GM12878 (cell line): ENCODE data around the gene NSMCE1. TPM values are rescaled to one million over a fixed set of nuclear protein-coding genes. Genes with fewer than 3 reads are reported as not detected.

ENCODE experiments used
- ATAC-seq: fragments of 200-7000 bp; cut with Tn5 transposase; 3 replicates; pipeline ENCODE4 v1.9.1; 2020; ENCODE audit warnings: mild to moderate bottlenecking, moderate library complexity
- BruUV-seq: library from RNA; stranded (reverse); fragments of 400-500 nt; replicated peaks from 2 replicates; lab custom pipeline; 2021; lab: Mats Ljungman, UMichigan
- CTCF ChIA-PET: fragments of 300-600 bp; sonication (Branson Sonifier 250); formaldehyde crosslinking; extraction: SDS; loops from one replicate; lab custom pipeline; 2021; ENCODE audit warnings: inconsistent platforms; lab: Yijun Ruan, JAX
- POLR2A ChIA-PET: fragments of 350-600 bp; formaldehyde crosslinking; extraction: SDS; loops from one replicate; lab custom pipeline; 2021; ENCODE audit warnings: inconsistent platforms; lab: Charles Lee
- RAD21 ChIA-PET: fragments of 300-600 bp; sonication (Branson Sonifier 250); formaldehyde crosslinking; loops from one replicate; lab custom pipeline; 2023; ENCODE audit warnings: antibody characterized with exemption; ENCODE audit not compliant: unreplicated experiment; lab: Charles Lee
- SMC1A ChIA-PET: fragments of 300-600 bp; sonication (Branson Sonifier 250); formaldehyde crosslinking; loops from one replicate; lab custom pipeline; 2023; ENCODE audit not compliant: unreplicated experiment, uncharacterized antibody; lab: Charles Lee
- DNase-seq: peaks from one replicate; pipeline ENCODE4 v3.0.0-alpha.2; 2011; ENCODE audit warnings: low read depth, low spot score
- FAIRE-seq: peaks from 3 replicates; lab custom pipeline; 2011; peaks lifted over from hg19 to GRCh38; lab: Jason Lieb, UNC
- H2AFZ ChIP-seq: 2 replicates; pipeline ENCODE4 v1.6.0; 2011; ENCODE audit warnings: low read depth, low read length, control low read depth; ENCODE audit not compliant: control insufficient read depth
- H3K27ac ChIP-seq: 2 replicates; pipeline ENCODE4 v1.5.1; 2011; ENCODE audit warnings: control low read depth; ENCODE audit not compliant: control insufficient read depth, insufficient read depth
- H3K27me3 ChIP-seq, 2 experiments: replicated peaks in 1 of 2; 2 replicates each; pipeline versions ENCODE4 v1.6.0 to v1.6.1; 2011; ENCODE audit warnings: low read length in 1 of 2; ENCODE audit not compliant: control insufficient read depth in 2 of 2, insufficient read depth in 2 of 2
- H3K36me3 ChIP-seq, 2 experiments: 2 replicates each; pipeline ENCODE4 v1.5.1; 2011; ENCODE audit warnings: low read length in 1 of 2; ENCODE audit not compliant: control insufficient read depth in 2 of 2, insufficient read depth in 2 of 2
- H3K4me1 ChIP-seq: 2 replicates; pipeline ENCODE4 v1.6.1; 2011; ENCODE audit warnings: mild to moderate bottlenecking, low read length, moderate library complexity, mixed read lengths; ENCODE audit not compliant: control insufficient read depth, insufficient read depth
- H3K4me2 ChIP-seq: 2 replicates; pipeline ENCODE4 v1.6.0; 2011; ENCODE audit warnings: control low read depth; ENCODE audit not compliant: control insufficient read depth, insufficient read depth
- H3K4me3 ChIP-seq: fragments of 200-600 bp; sonication (generic); 2 replicates; pipeline ENCODE4 v1.5.1; 2016
- H3K79me2 ChIP-seq: 2 replicates; pipeline ENCODE4 v1.6.0; 2011; ENCODE audit warnings: low read length; ENCODE audit not compliant: control insufficient read depth, insufficient read depth
- H3K9ac ChIP-seq: 2 replicates; pipeline ENCODE4 v1.8.0; 2011; ENCODE audit warnings: low read length, control low read depth, mixed read lengths; ENCODE audit not compliant: control insufficient read depth, insufficient read depth
- H3K9me3 ChIP-seq: replicated peaks from 3 replicates; pipeline ENCODE4 v1.5.1; 2011; ENCODE audit warnings: mild to moderate bottlenecking, low read length; ENCODE audit not compliant: control insufficient read depth, insufficient read depth
- H4K20me1 ChIP-seq: 2 replicates; pipeline ENCODE4 v1.6.0; 2011; ENCODE audit not compliant: control insufficient read depth, insufficient read depth
- CREM ChIP-seq: IDR thresholded peaks from 2 replicates; pipeline ENCODE4 v1.6.1; 2014; ENCODE audit warnings: antibody characterized with exemption, low read depth
- ESRRA ChIP-seq: IDR thresholded peaks from 2 replicates; pipeline ENCODE4 v1.6.1; 2012; ENCODE audit warnings: mild to moderate bottlenecking, low read length, improper control_type of control experiment
- HCFC1 ChIP-seq: fragments of 150-350 bp; IDR thresholded peaks from 2 replicates; pipeline ENCODE4 v1.6.1; 2014; ENCODE audit warnings: low read length
- IRF4 ChIP-seq: IDR thresholded peaks from 2 replicates; pipeline ENCODE4 v1.6.1; 2011; ENCODE audit warnings: low read depth, low read length
- LARP7 ChIP-seq: fragments of 450-650 bp; IDR thresholded peaks from 2 replicates; pipeline ENCODE4 v1.6.1; 2017; ENCODE audit warnings: mild to moderate bottlenecking
- ZNF24 ChIP-seq: fragments of 450-650 bp; IDR thresholded peaks from 2 replicates; pipeline ENCODE4 v1.6.1; 2017; ENCODE audit warnings: antibody characterized with exemption, mild to moderate bottlenecking
- WGBS: methylation state at CpG from one replicate; pipeline ENCODE4 v1.1.6; 2016; ENCODE audit warnings: low lambda C conversion rate; ENCODE audit not compliant: insufficient replicate concordance, insufficient coverage; ENCODE audit errors: missing lambda C conversion rate; 5-methylcytosine and 5-hydroxymethylcytosine counted together
- in situ Hi-C: fragments of 300-500 bp; cut with MboI; formaldehyde crosslinking; loops from 9 replicates; pipeline ENCODE4 v1.14.3; 2018; ENCODE audit warnings: mixed read lengths
- intact Hi-C: fragments of 100-400 bp; cut with micrococcal nuclease; formaldehyde crosslinking; loops from one replicate; pipeline ENCODE4 v1.14.2; 2022; ENCODE audit not compliant: unreplicated experiment
- polyA plus RNA-seq, 11 experiments: library from polyadenylated mRNA; depleted of rRNA in 4 of 11; unstranded in 6 of 11; stranded (reverse) in 5 of 11; fragments of >200 nt; fragmentation: Nextera tagmentation in 4 of 11; fragmentation: Illumina TruSeq in 1 of 11; extraction: Ambion mirVana in 4 of 11; extraction: Trizol in 1 of 11; gene quantifications; 1 replicate in 1 of 11; 2 replicates in 10 of 11; pipeline versions ENCODE4 v1.2.1 to v1.2.3, GENCODE V29; 2011 to 2016; ENCODE audit warnings: inconsistent platforms in 2 of 11, missing spikeins in 2 of 11, low read depth in 1 of 11
- total RNA-seq, 4 experiments: library from RNA; depleted of rRNA in 3 of 4; stranded (reverse); fragments of >200 nt in 3 of 4; fragmentation: Illumina TruSeq in 1 of 4; extraction: Trizol in 1 of 4; gene quantifications; 2 replicates each; pipeline versions ENCODE4 v1.2.1 to v1.2.3, GENCODE V29; 2013 to 2021
- TF ChIP-seq, protein P1 (sequence below): fragments of 450-650 bp; IDR thresholded peaks from 2 replicates; pipeline ENCODE4 v1.6.1; 2018; ENCODE audit warnings: borderline replicate concordance, mild to moderate bottlenecking; ENCODE audit not compliant: partially characterized antibody

NSMCE1 gene
- total and polyA plus RNA-seq, 10 of the 15 experiments (the other 5 are each of a cell fraction or from before 2014, with no cell fraction given), result 54.0 to 214 (median 71.4) TPM

DNA sequence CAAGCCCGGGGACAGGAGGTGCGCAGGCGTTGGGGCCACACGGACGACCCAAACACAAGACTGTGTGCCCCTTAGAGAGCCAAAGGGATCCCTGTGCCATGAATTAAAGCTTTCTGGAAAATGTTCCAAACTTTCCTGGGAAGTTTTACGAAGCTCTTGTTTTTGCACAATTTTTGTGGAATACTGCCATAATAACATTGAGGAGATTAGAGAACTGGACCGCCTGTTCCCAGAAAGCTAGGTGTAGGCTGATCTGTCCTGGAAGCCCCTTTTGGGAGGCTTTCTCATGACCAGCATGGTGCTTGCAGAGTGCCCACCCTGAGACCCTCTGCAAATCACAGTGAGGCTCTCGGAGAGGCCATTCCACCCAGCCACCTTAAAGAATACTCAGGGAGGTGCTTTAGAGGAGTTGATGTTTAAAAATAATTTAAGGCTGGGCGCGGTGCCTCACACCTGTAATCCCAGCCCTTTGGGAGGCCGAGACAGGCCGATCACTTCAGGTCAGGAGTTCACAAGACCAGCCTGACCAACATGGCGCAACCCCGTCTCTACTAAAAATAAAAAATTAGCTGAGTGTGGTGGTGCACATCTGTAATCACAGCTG lies 64.2 kb downstream of the NSMCE1 start:
- peak overlapping the region; percentile 89 for H2AFZ ChIP-seq

DNA sequence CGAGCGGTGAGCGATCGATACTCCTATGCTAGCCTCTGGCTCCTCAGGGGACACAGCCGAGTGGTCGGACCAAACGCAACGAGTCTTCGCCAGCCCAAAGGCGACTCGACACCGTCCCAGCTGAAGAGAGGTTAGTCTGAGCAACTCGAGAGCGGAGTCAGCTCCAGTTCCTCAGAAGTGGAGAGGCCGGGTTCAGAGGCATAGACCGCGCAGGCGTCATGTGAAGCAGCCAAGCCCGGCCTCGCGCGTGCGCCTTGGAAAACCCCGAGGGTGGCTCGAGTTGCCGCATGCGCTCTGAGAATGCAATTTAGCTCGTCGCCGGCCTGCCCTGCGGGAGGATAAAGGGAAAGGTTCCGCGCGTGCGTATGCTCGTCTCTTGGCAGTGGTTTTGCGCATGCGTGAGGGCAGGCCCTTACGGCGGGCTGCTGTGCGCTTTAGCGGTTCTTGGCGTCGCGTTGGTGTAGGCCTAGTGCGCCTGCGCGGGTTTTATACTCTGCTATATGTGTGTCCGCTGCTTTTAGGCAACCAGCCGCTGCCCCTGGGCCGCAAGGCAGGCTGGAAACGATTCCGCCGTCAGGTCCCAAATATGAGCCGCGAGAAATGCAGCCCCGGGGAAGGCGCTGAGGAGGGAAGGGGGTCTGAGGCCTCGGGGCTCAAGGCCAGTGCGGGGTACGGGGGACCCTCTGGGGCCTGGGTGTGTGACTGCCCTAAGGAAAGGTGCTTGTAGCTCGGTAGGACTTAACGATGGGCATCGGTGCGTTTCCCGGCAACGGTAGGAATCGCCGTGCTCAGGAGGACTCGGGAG lies 64.9 kb downstream of the NSMCE1 start, which contains the start of gene KDM8:
TSS of gene KDM8 (plus strand) at position 20 of the 805 bp plus-strand sequence. CDS start 6,598 bp downstream, outside the sequence.
- peak within 1 kb of the TSS; percentile 97 for H3K27ac ChIP-seq
- SMC1A ChIA-PET, result interaction anchor here (0.5 to 2.1 kb wide), 15 partner anchors 24 to 197 kb away, joined by 3 to 10 read pairs (median 4); no protein-coding TSS in a partner anchor
- FAIRE-seq, result peak; percentile 98
- peak; percentile 75 for TF ChIP-seq LARP7
- TF ChIP-seq CREM, result peak; percentile 94; the same call in 1 of the 2 replicates
- 0 out of 2 replicates have a peak, but pooled peaks have one; percentile 19 for TF ChIP-seq ESRRA
- TF ChIP-seq, protein P1, sequence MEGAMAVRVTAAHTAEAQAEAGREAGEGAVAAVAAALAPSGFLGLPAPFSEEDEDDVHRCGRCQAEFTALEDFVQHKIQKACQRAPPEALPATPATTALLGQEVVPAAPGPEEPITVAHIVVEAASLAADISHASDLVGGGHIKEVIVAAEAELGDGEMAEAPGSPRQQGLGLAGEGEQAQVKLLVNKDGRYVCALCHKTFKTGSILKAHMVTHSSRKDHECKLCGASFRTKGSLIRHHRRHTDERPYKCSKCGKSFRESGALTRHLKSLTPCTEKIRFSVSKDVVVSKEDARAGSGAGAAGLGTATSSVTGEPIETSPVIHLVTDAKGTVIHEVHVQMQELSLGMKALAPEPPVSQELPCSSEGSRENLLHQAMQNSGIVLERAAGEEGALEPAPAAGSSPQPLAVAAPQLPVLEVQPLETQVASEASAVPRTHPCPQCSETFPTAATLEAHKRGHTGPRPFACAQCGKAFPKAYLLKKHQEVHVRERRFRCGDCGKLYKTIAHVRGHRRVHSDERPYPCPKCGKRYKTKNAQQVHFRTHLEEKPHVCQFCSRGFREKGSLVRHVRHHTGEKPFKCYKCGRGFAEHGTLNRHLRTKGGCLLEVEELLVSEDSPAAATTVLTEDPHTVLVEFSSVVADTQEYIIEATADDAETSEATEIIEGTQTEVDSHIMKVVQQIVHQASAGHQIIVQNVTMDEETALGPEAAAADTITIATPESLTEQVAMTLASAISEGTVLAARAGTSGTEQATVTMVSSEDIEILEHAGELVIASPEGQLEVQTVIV, result peak; percentile 21

More for the DNA sequence above, 64.2 kb downstream of the NSMCE1 start:
- no peak for DNase-seq
- in situ Hi-C loops, result no loop called here
- Histone ChIP-seq H3K4me1 (peaks cover 18% of the 10 kb centered on the region), H3K79me2 (peaks cover 8% of the 10 kb centered on the region), H3K9me3 (no peaks in the 10 kb centered on the region), H3K4me2 (peak overlapping the region; percentile 79), H3K36me3 (no peaks in the 10 kb centered on the region), H3K27me3 (no peaks in the 10 kb centered on the region), H3K9ac (peak overlapping the region; percentile 87), H3K27ac (peak overlapping the region; percentile 80), H4K20me1 (no peaks in the 10 kb centered on the region), H3K4me3 (peak overlapping the region; percentile 80)
- ChIA-PET RAD21 (interaction anchor here (0.6 to 2.4 kb wide), 15 partner anchors 12 to 200 kb away, joined by 3 to 15 read pairs (median 4); no protein-coding TSS in a partner anchor), POLR2A (interaction anchor here (0.5 to 2.4 kb wide), 12 partner anchors 9 to 248 kb away, joined by 3 to 11 read pairs (median 4); partner anchors contain the start of gene NSMCE1), SMC1A (interaction anchor here (0.5 to 2.1 kb wide), 16 partner anchors 25 to 196 kb away, joined by 3 to 10 read pairs (median 4); no protein-coding TSS in a partner anchor), CTCF (interaction anchor here (1.0 to 5.6 kb wide), 8 partner anchors 25 to 223 kb away, joined by 3 to 46 read pairs (median 4); no protein-coding TSS in a partner anchor)
- no peak for FAIRE-seq
- no peak for ATAC-seq
- TF ChIP-seq IRF4 (no peak), HCFC1 (no peak), ZNF24 (no peak)
- WGBS, result 2% methylated on average over 14 of the region's 14 CpGs
- TSS peak; percentile 82 for BruUV-seq
- intact Hi-C loops, result no loop called here

More for the DNA sequence above, 64.9 kb downstream of the NSMCE1 start, which contains the start of gene KDM8:
- BruUV-seq, result no TSS peak
- peak within 1 kb of the TSS; percentile 100 for H2AFZ ChIP-seq
- H3K36me3 ChIP-seq, result no peaks in the 10 kb centered on the region
- peaks cover 8% of the 10 kb centered on the region for H3K79me2 ChIP-seq
- H4K20me1 ChIP-seq, result no peaks in the 10 kb centered on the region
- H3K9ac ChIP-seq, result peak within 1 kb of the TSS; percentile 94
- DNase-seq, result peak; percentile 99
- in situ Hi-C loops (no loop called here), intact Hi-C loops (no loop called here)
- H3K4me2 ChIP-seq, result peak within 1 kb of the TSS; percentile 85
- peaks cover 25% of the 10 kb centered on the region for H3K4me1 ChIP-seq
- ATAC-seq, result peak; percentile 90
- under 1% methylated on average over 70 of the region's 70 CpGs for WGBS
- H3K27me3 ChIP-seq, result no peaks in the 10 kb centered on the region
- RAD21 ChIA-PET, result interaction anchor here (0.6 to 2.4 kb wide), 18 partner anchors 12 to 223 kb away, joined by 3 to 15 read pairs (median 3); partner anchors contain the start of gene NSMCE1
- H3K4me3 ChIP-seq, result peak within 1 kb of the TSS; percentile 80
- POLR2A ChIA-PET, result interaction anchor here (0.5 to 2.4 kb wide), 12 partner anchors 9 to 249 kb away, joined by 3 to 11 read pairs (median 4); partner anchors contain the start of gene NSMCE1
- CTCF ChIA-PET, result interaction anchor here (1.0 to 5.6 kb wide), 9 partner anchors 9 to 223 kb away, joined by 3 to 46 read pairs (median 4); no protein-coding TSS in a partner anchor
- no peaks in the 10 kb centered on the region; the same call in 2 of the 3 replicates for H3K9me3 ChIP-seq
